Testis (tissue), 3 donors: ENCODE results near the gene APBB1. TPM values are rescaled to one million over a fixed set of nuclear protein-coding genes. Genes with fewer than 3 reads are reported as not detected.

Source experiments
- DNase-seq: peaks from one replicate; pipeline ENCODE4 v3.0.0-alpha.2; 2019
- H3K27ac ChIP-seq, 2 donors: fragments of 200-600 bp; sonication (generic); one replicate each; pipeline ENCODE4 v1.5.1; 2019
- H3K27me3 ChIP-seq: fragments of 200-600 bp; sonication (generic); one replicate; pipeline ENCODE4 v1.5.1; 2019
- H3K36me3 ChIP-seq: fragments of 200-600 bp; sonication (generic); one replicate; pipeline ENCODE4 v1.5.1; 2017; ENCODE audit warnings: low read depth; ENCODE audit errors: missing control alignments
- H3K4me1 ChIP-seq: fragments of 200-600 bp; sonication (generic); one replicate; pipeline ENCODE4 v1.5.1; 2019
- H3K4me3 ChIP-seq, 2 donors: fragments of 200-600 bp; sonication (generic); one replicate each; pipeline ENCODE4 v1.5.1; 2017 to 2019
- H3K9me3 ChIP-seq: fragments of 200-600 bp; sonication (generic); one replicate; pipeline ENCODE4 v1.5.1; 2017
- CTCF ChIP-seq, 3 experiments: fragments of 450-650 bp in 2 of 3; fragments of 200-600 bp in 1 of 3; sonication (generic) in 1 of 3; IDR thresholded peaks; one replicate each; pipeline ENCODE4 v1.5.1; 2016 to 2019; ENCODE audit warnings: antibody characterized with exemption in 3 of 3, mild to moderate bottlenecking in 2 of 3, moderate library complexity in 1 of 3
- POLR2A ChIP-seq: fragments of 450-650 bp; IDR thresholded peaks from one replicate; pipeline ENCODE4 v1.6.1; 2017; ENCODE audit warnings: antibody characterized with exemption, mild to moderate bottlenecking, moderate library complexity
- WGBS, 2 donors: methylation state at CpG; one replicate each; pipeline ENCODE4 v1.1.5; 2018; 5-methylcytosine and 5-hydroxymethylcytosine counted together
- intact Hi-C: fragments of 100-400 bp; cut with DNase I; formaldehyde crosslinking; loops from one replicate; pipeline ENCODE4 v1.15.1; 2023; ENCODE audit warnings: low total_unique reads
- polyA plus RNA-seq: library from polyadenylated mRNA; stranded (reverse); fragments of 350-450 nt; fragmentation: Illumina TruSeq; extraction: RNeasy Lipid Tissue Mini Kit (QIAGEN cat#74804); gene quantifications from one replicate; pipeline ENCODE4 v1.2.3, GENCODE V29; 2014; ENCODE audit warnings: low read depth, low replicate concordance; ENCODE audit not compliant: insufficient read depth
- total RNA-seq, 2 donors: library from RNA; depleted of rRNA; stranded (reverse); fragments of >200 nt; gene quantifications; one replicate each; pipeline ENCODE4 v1.2.3, GENCODE V29; 2016

Gene APBB1
- total and polyA plus RNA-seq, 3 donors from 2014 or later: 42.6 to 57.3 (median 43.7) TPM

GRCh38 chr11:6402061-6402470 lies 16.8 kb downstream of the APBB1 start:
- intact Hi-C loops: no loop called here
- no peak for TF ChIP-seq POLR2A
- no peak for TF ChIP-seq CTCF (IDR thresholded peaks at IDR 0.05)
- WGBS, 2 donors: 90% methylated on average over 12 of the region's 12 CpGs
- Histone ChIP-seq H3K9me3 (no peaks in the 10 kb centered on the region), H3K4me1 (peaks cover 4% of the 10 kb centered on the region), H3K4me3 (no peak overlapping the region), H3K36me3 (no peaks in the 10 kb centered on the region), H3K27ac (no peak overlapping the region), H3K27me3 (no peaks in the 10 kb centered on the region)
- DNase-seq: no peak

GRCh38 chr11:6401464-6401863 lies 17.4 kb downstream of the APBB1 start:
- 99 to 100% methylated on average over 1 to 7 of the region's 7 CpGs for WGBS, 2 donors
- no peak overlapping the region for H3K27ac ChIP-seq

GRCh38 chr11:6400431-6401345 lies 18.2 kb downstream of the APBB1 start:
- TF ChIP-seq CTCF (IDR thresholded peaks at IDR 0.05) (no peak), POLR2A (no peak)
- Histone ChIP-seq H3K36me3 (no peaks in the 10 kb centered on the region), H3K4me3 (no peak overlapping the region), H3K27ac (no peak overlapping the region), H3K27me3 (no peaks in the 10 kb centered on the region), H3K9me3 (no peaks in the 10 kb centered on the region), H3K4me1 (peaks cover 7% of the 10 kb centered on the region)
- intact Hi-C loops: no loop called here
- 94 to 96% methylated on average over 14 to 15 of the region's 15 CpGs for WGBS, 2 donors
- no peak for DNase-seq

More at GRCh38 chr11:6401464-6401863, 17.4 kb downstream of the APBB1 start:
- no peak for DNase-seq
- Histone ChIP-seq H3K4me1 (peaks cover 7% of the 10 kb centered on the region), H3K9me3 (no peaks in the 10 kb centered on the region), H3K4me3 (no peak overlapping the region), H3K27me3 (no peaks in the 10 kb centered on the region), H3K36me3 (no peaks in the 10 kb centered on the region)
- TF ChIP-seq CTCF (IDR thresholded peaks at IDR 0.05) (no peak), POLR2A (no peak)
- intact Hi-C loops: no loop called here

GRCh38 chr11:6397636-6398035 lies 21.3 kb downstream of the APBB1 start:
- intact Hi-C loops: no loop called here
- no peaks in the 10 kb centered on the region for H3K36me3 ChIP-seq
- H3K9me3 ChIP-seq: no peaks in the 10 kb centered on the region
- peak overlapping the region in 1 of 2 donors; percentile 36 for H3K27ac ChIP-seq
- no peaks in the 10 kb centered on the region for H3K27me3 ChIP-seq
- TF ChIP-seq POLR2A (no peak), CTCF (IDR thresholded peaks at IDR 0.05) (no peak)
- no peak for DNase-seq
- H3K4me3 ChIP-seq: no peak overlapping the region
- 28 to 43% methylated on average over 3 of the region's 3 CpGs for WGBS, 2 donors
- peaks cover 7% of the 10 kb centered on the region for H3K4me1 ChIP-seq
